ENCODE data around the gene NOM1.
A peak's percentile ranks its signal among the peaks of the same experiment; 100 is the strongest.

NOM1 gene

DNA sequence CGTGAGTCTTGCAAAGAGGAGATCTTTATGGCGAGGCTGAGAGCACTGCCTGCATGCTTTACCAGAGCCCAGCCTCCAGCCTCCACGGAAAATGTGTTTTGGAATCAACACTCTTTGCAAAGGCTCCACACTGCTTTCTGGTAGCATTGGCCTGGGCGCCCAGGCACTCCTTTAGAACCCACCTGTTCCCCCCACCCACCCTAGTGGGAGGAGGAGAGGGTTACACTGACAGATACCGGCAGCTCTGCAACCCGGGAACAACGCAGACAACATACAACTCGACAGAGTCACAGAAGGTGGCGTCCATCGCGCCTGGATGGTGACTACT, 66.5 kb downstream of the NOM1 start:
- no peak overlapping the region for H3K4me3 ChIP-seq
- H3K36me3 ChIP-seq: no peaks in the 10 kb centered on the region
- H3K27me3 ChIP-seq: peaks cover 5 to 100% of the 10 kb centered on the region in 2 donors
- no peak overlapping the region for H3K27ac ChIP-seq
- no peaks in the 10 kb centered on the region for H3K9me3 ChIP-seq
- intact Hi-C loops (cut with DNase I; ENCODE audit: low total_unique reads): no loop called here
- TF ChIP-seq, protein P1, sequence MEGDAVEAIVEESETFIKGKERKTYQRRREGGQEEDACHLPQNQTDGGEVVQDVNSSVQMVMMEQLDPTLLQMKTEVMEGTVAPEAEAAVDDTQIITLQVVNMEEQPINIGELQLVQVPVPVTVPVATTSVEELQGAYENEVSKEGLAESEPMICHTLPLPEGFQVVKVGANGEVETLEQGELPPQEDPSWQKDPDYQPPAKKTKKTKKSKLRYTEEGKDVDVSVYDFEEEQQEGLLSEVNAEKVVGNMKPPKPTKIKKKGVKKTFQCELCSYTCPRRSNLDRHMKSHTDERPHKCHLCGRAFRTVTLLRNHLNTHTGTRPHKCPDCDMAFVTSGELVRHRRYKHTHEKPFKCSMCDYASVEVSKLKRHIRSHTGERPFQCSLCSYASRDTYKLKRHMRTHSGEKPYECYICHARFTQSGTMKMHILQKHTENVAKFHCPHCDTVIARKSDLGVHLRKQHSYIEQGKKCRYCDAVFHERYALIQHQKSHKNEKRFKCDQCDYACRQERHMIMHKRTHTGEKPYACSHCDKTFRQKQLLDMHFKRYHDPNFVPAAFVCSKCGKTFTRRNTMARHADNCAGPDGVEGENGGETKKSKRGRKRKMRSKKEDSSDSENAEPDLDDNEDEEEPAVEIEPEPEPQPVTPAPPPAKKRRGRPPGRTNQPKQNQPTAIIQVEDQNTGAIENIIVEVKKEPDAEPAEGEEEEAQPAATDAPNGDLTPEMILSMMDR (IDR thresholded peaks at IDR 0.05): no peak
- no peak for DNase-seq
- peaks cover 0 to 38% (median 23%) of the 10 kb centered on the region in 4 donors for H3K4me1 ChIP-seq

DNA sequence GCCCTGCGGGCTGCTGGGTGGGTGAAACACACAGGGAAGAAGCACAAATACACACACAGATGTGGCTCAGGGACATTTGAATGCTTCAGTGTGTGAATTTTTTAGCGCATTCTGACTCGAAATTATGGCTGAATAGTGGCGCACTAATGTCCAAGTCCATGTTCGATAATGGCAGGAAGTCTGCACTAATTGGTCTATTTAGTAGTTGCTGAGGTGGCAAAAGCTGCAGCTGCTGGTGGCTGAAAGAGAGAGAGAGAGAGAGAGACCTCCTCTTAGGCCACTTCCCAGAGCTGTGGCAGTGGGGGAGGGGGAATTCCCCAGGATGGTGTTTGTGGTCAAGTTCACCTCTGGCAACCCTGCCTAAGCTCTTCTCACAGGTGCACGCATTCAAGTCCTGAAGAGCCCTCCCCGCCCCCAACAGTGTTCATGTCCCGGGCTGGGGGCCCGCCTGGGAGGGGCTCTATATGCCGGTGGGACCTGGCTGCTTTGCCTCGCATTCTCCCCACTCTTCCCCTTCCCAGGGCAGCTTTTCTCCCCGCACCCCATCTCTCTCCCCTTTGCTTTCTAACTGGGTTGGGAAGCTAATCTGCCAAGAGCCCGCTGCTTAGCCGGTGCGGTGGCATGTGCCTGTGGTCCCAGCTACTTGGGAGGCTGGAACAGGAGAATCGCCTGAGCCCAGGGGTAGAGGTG, 67.0 kb downstream of the NOM1 start:
- Histone ChIP-seq H3K36me3 (no peaks in the 10 kb centered on the region), H3K27ac (no peak overlapping the region), H3K4me3 (no peak overlapping the region), H3K27me3 (peaks cover 6 to 100% of the 10 kb centered on the region in 2 donors), H3K9me3 (no peaks in the 10 kb centered on the region), H3K4me1 (peaks cover 0 to 38% (median 22%) of the 10 kb centered on the region in 4 donors)
- DNase-seq: peak in 1 of 2 donors; percentile 55
- intact Hi-C loops (cut with DNase I; ENCODE audit: low total_unique reads): no loop called here
- TF ChIP-seq, protein P1 (IDR thresholded peaks at IDR 0.05): no peak

DNA sequence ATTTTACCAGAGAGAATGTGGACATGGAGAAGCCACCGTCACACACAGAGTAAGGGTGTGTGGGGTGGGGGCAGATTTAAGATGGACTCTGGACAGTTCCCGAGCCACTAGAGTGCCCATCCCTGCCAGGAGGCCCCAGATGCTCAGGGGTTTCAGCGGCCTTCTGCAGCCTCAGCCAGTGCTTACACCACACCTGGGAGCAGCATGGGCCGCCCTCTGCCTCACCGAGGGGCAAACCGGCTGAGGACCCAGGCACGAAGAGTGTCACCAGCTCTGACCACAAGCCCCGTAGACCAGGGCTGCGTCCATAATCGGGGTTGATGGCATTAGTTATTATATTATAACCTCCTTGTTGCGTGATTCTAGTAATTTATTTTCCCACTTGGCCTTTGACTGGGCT, 67.6 kb downstream of the NOM1 start:
- Histone ChIP-seq H3K4me3 (no peak overlapping the region), H3K36me3 (no peaks in the 10 kb centered on the region), H3K9me3 (no peaks in the 10 kb centered on the region), H3K27ac (no peak overlapping the region), H3K27me3 (peaks cover 6 to 100% of the 10 kb centered on the region in 2 donors), H3K4me1 (peaks cover 0 to 38% (median 26%) of the 10 kb centered on the region in 4 donors)
- TF ChIP-seq, protein P1 (IDR thresholded peaks at IDR 0.05): no peak
- intact Hi-C loops (cut with DNase I; ENCODE audit: low total_unique reads): no loop called here
- no peak for DNase-seq

DNA sequence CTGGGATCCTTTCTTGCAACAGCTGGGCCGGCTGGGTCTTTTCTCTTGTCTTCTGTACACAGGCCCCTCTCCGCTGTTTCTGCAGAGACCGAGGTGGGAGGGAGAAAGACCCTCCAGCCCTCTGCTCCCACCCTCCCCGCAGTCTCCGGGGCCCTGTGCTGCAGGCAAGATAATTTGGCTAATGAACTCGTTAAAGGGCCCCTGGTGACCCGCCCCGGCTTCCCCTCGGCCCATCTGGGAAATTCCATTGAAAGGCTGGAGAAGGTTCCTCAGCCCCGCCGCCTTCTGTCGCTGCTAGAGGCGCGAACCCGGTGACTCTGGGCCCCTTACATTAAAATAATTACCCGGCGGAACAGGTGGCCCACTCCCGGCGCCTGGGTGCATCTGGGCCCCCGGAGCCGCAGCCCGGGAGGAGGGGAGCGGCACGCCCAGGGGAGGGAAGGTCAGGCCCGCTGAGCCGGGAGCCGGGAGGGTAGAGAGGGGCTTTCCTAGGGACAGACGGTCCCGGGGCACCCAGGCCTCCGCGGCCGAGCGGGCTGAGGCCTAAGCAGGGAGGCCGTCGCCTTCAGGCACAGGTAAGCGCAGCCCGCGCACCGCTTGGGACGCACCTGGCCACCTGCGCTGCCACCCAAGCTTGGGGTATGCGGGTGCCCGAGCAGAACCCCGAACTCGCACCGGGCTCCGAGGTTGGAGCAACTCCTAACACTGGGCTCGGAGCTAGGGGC, 68.3 kb downstream of the NOM1 start:
- intact Hi-C loops (cut with DNase I; ENCODE audit: low total_unique reads): no loop called here
- no peak overlapping the region for H3K27ac ChIP-seq
- DNase-seq: no peak
- H3K36me3 ChIP-seq: no peaks in the 10 kb centered on the region
- H3K4me3 ChIP-seq: no peak overlapping the region
- peaks cover 6 to 100% of the 10 kb centered on the region in 2 donors for H3K27me3 ChIP-seq
- H3K4me1 ChIP-seq: peaks cover 0 to 38% (median 26%) of the 10 kb centered on the region in 4 donors
- TF ChIP-seq, protein P1 (IDR thresholded peaks at IDR 0.05): no peak
- no peaks in the 10 kb centered on the region for H3K9me3 ChIP-seq

DNA sequence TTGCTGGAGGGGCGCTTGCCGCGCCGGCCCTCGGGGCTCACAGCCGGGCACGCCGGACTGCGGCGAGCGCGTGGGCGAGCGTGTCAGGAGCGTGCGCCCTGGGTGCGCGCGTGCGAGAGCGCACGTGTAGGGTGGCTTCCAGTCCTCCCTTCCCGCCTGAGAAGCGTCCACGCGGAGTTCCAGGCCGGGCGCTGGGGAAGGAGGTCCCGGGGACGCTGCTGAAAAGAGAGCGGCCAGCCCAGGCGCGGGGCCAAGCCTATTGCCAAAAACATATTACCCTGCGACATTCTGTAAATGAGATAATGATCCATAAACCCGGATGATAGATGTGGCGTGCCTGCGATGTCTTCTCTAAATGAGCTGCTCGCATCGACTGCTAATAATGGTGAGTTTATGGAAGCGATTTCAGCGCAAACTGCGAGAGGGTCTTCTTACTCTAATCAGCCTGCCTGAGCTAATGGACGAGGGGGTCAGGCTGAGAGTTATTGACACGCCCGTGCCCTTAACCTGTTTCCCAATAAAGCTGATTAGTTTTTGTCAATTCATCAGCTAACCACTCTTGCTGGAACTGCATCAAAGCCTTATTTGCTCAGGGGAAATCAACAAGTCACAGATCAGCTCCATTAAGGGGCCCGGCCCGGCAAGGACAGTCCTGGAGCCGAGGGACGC, 69.0 kb downstream of the NOM1 start:
- no peaks in the 10 kb centered on the region for H3K36me3 ChIP-seq
- no peak overlapping the region for H3K27ac ChIP-seq
- no peaks in the 10 kb centered on the region for H3K9me3 ChIP-seq
- no peak overlapping the region for H3K4me3 ChIP-seq
- no peak for DNase-seq
- peaks cover 0 to 38% (median 26%) of the 10 kb centered on the region in 4 donors for H3K4me1 ChIP-seq
- intact Hi-C loops (cut with DNase I; ENCODE audit: low total_unique reads): no loop called here
- TF ChIP-seq, protein P1 (IDR thresholded peaks at IDR 0.05): no peak
- peaks cover 6 to 100% of the 10 kb centered on the region in 2 donors for H3K27me3 ChIP-seq

Data from tibial artery (tissue), 4 donors.